Body of pancreas (tissue), 4 donors: ENCODE results near the gene DUOXA2.

Experiments
- POLR2A ChIP-seq, 3 donors: fragments of 450-650 bp; IDR thresholded peaks; one replicate each; pipeline ENCODE4 v1.6.1; 2016; ENCODE audit warnings: antibody characterized with exemption in 3 of 3, mild to moderate bottlenecking in 2 of 3
- TF ChIP-seq, protein P1 (sequence below), 7 experiments: fragments of 450-650 bp in 4 of 7; fragments of 200-600 bp in 3 of 7; sonication (generic) in 3 of 7; IDR thresholded peaks; one replicate each; pipeline ENCODE4 v1.5.1; 2016 to 2019; ENCODE audit warnings: antibody characterized with exemption in 7 of 7

DNA sequence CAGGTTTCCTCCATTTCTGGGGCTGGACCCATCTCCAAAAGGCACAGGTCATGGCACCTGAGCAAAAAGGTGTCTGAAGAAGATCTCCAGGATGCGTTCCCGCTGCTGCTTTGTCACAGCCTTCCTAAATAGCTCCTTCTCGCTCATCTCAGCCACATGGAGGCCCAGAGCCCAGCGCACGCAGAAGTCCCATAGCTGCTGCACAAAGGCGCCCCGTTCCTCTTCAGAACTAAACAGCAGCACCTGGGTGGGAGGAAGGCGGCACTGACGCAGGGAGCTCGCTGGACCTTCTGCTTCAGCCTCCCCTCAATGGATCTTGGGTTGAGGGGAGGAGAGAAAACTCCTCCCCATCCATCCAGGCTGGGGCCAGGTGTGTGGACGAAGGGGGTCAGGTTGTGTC, 8.5 kb upstream of the DUOXA2 start:
- no peak for TF ChIP-seq POLR2A (IDR thresholded peaks at IDR 0.05)
- TF ChIP-seq, protein P1, sequence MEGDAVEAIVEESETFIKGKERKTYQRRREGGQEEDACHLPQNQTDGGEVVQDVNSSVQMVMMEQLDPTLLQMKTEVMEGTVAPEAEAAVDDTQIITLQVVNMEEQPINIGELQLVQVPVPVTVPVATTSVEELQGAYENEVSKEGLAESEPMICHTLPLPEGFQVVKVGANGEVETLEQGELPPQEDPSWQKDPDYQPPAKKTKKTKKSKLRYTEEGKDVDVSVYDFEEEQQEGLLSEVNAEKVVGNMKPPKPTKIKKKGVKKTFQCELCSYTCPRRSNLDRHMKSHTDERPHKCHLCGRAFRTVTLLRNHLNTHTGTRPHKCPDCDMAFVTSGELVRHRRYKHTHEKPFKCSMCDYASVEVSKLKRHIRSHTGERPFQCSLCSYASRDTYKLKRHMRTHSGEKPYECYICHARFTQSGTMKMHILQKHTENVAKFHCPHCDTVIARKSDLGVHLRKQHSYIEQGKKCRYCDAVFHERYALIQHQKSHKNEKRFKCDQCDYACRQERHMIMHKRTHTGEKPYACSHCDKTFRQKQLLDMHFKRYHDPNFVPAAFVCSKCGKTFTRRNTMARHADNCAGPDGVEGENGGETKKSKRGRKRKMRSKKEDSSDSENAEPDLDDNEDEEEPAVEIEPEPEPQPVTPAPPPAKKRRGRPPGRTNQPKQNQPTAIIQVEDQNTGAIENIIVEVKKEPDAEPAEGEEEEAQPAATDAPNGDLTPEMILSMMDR (IDR thresholded peaks at IDR 0.05), result no peak
